ENCODE results near the gene GCLM.

Gene GCLM

GRCh38 chr1:93847811-93848288, 61.4 kb downstream of the GCLM start:
- in situ Hi-C loops (cut with MboI; ENCODE audit: low sequenced_read_pairs): no loop called here

- in situ Hi-C loops (cut with MboI; ENCODE audit: low sequenced_read_pairs): no loop called here
Measured at GRCh38 chr1:93846992-93847810, 62.0 kb downstream of the GCLM start.

- in situ Hi-C loops (cut with MboI; ENCODE audit: low sequenced_read_pairs): no loop called here
Measured at GRCh38 chr1:93846206-93846991, 62.8 kb downstream of the GCLM start.

- in situ Hi-C loops (cut with MboI; ENCODE audit: low sequenced_read_pairs): no loop called here
Measured at GRCh38 chr1:93845538-93846205, 63.6 kb downstream of the GCLM start.

GRCh38 chr1:93844262-93845045, 64.8 kb downstream of the GCLM start:
- in situ Hi-C loops (cut with MboI; ENCODE audit: low sequenced_read_pairs): no loop called here

- in situ Hi-C loops (cut with MboI; ENCODE audit: low sequenced_read_pairs): no loop called here
Measured at GRCh38 chr1:93842750-93843500, 66.3 kb downstream of the GCLM start.

GRCh38 chr1:93841771-93842170, 67.5 kb downstream of the GCLM start:
- in situ Hi-C loops (cut with MboI; ENCODE audit: low sequenced_read_pairs): no loop called here

GRCh38 chr1:93840956-93841482, 68.2 kb downstream of the GCLM start:
- in situ Hi-C loops (cut with MboI; ENCODE audit: low sequenced_read_pairs): no loop called here

- in situ Hi-C loops (cut with MboI; ENCODE audit: low sequenced_read_pairs): no loop called here
Measured at GRCh38 chr1:93839753-93840152, 69.5 kb downstream of the GCLM start.

- in situ Hi-C loops (cut with MboI; ENCODE audit: low sequenced_read_pairs): no loop called here
Measured at GRCh38 chr1:93839307-93839706, 69.9 kb downstream of the GCLM start.

GRCh38 chr1:93837961-93838360, 71.3 kb downstream of the GCLM start:
- in situ Hi-C loops (cut with MboI; ENCODE audit: low sequenced_read_pairs): no loop called here

Data from HL-60/S4 treated with phorbol 12-myristate 13-acetate at 8.2 ng/mL for 4 days and 3 days (cell line).